ENCODE results near the gene OR1L8.

- TF ChIP-seq POLR2AphosphoS5 (IDR thresholded peaks at IDR 0.05; ENCODE audit: low read depth, low read length) = no peak
- TF ChIP-seq POLR2A (IDR thresholded peaks at IDR 0.05; ENCODE audit: low read depth, low read length) = no peak
- TF ChIP-seq TAF1 (IDR thresholded peaks at IDR 0.05; ENCODE audit: borderline replicate concordance, low read depth, low read length) = no peak
Observed at GRCh38 chr9:122579874-122580273, 3.3 kb downstream of the OR1L8 start.
